ENCODE results near the gene BOK.
"Not testable (repeated sequence)": the region's sequence is repeated elsewhere in the genome, so short reads cannot be mapped to it uniquely, and the experiment has no call there.

Gene BOK

GRCh38 chr2:241566468-241566867 lies 7.9 kb downstream of the BOK start:
- no peak for DNase-seq
- no peaks in the 10 kb centered on the region for H4K20me1 ChIP-seq (ENCODE audit: insufficient read depth, low read length)
- H3K9me3 ChIP-seq (ENCODE audit: insufficient read depth, low read length, severe bottlenecking): no peaks in the 10 kb centered on the region
- no peak overlapping the region for H3K9ac ChIP-seq (ENCODE audit: low read depth, low read length)
- H3K36me3 ChIP-seq (ENCODE audit: insufficient read depth, low read length): no peaks in the 10 kb centered on the region
- H3K27ac ChIP-seq (ENCODE audit: low read length): no peak overlapping the region
- no peak overlapping the region for H3K4me3 ChIP-seq (ENCODE audit: low read depth in 1 of 2, low read length in 2 of 2)
- H3K27me3 ChIP-seq (ENCODE audit: insufficient read depth, low read length, poor library complexity): no peaks in the 10 kb centered on the region
- no peak overlapping the region for H2AFZ ChIP-seq (ENCODE audit: low read depth, low read length)
- ATAC-seq (ENCODE audit: insufficient read depth, low read depth): no peak
- no peaks in the 10 kb centered on the region for H3K79me2 ChIP-seq (ENCODE audit: insufficient read depth, low read length)
- no peaks in the 10 kb centered on the region for H3K4me1 ChIP-seq (ENCODE audit: insufficient read depth, low read length)
- H3K4me2 ChIP-seq (ENCODE audit: insufficient read depth, low read length): no peak overlapping the region
- TF ChIP-seq EZH2 (IDR thresholded peaks at IDR 0.05; ENCODE audit: borderline replicate concordance, low read depth, low read length, severe bottlenecking): no peak
- TF ChIP-seq CTCF (IDR thresholded peaks at IDR 0.05; ENCODE audit: borderline replicate concordance, extremely low read depth, low read length, poor library complexity, severe bottlenecking): no peak

GRCh38 chr2:241567266-241567665 lies 8.7 kb downstream of the BOK start:
- not testable (repeated sequence) for H3K36me3 ChIP-seq (ENCODE audit: insufficient read depth, low read length); H3K4me2 ChIP-seq (ENCODE audit: insufficient read depth, low read length); H3K4me3 ChIP-seq (ENCODE audit: low read depth in 1 of 2, low read length in 2 of 2); ATAC-seq (ENCODE audit: insufficient read depth, low read depth); H3K27ac ChIP-seq (ENCODE audit: low read length); DNase-seq; H3K27me3 ChIP-seq (ENCODE audit: insufficient read depth, low read length, poor library complexity); H3K4me1 ChIP-seq (ENCODE audit: insufficient read depth, low read length); H3K9me3 ChIP-seq (ENCODE audit: insufficient read depth, low read length, severe bottlenecking); H3K79me2 ChIP-seq (ENCODE audit: insufficient read depth, low read length); H3K9ac ChIP-seq (ENCODE audit: low read depth, low read length); H4K20me1 ChIP-seq (ENCODE audit: insufficient read depth, low read length); H2AFZ ChIP-seq (ENCODE audit: low read depth, low read length)

- Histone ChIP-seq H3K9ac (ENCODE audit: low read depth, low read length) (no peak overlapping the region), H3K9me3 (ENCODE audit: insufficient read depth, low read length, severe bottlenecking) (no peaks in the 10 kb centered on the region), H2AFZ (ENCODE audit: low read depth, low read length) (no peak overlapping the region), H4K20me1 (ENCODE audit: insufficient read depth, low read length) (no peaks in the 10 kb centered on the region), H3K4me3 (ENCODE audit: low read depth in 1 of 2, low read length in 2 of 2) (no peak overlapping the region), H3K4me1 (ENCODE audit: insufficient read depth, low read length) (no peaks in the 10 kb centered on the region), H3K27ac (ENCODE audit: low read length) (no peak overlapping the region), H3K79me2 (ENCODE audit: insufficient read depth, low read length) (no peaks in the 10 kb centered on the region), H3K36me3 (ENCODE audit: insufficient read depth, low read length) (no peaks in the 10 kb centered on the region), H3K4me2 (ENCODE audit: insufficient read depth, low read length) (no peak overlapping the region), H3K27me3 (ENCODE audit: insufficient read depth, low read length, poor library complexity) (no peaks in the 10 kb centered on the region)
- TF ChIP-seq EZH2 (IDR thresholded peaks at IDR 0.05; ENCODE audit: borderline replicate concordance, low read depth, low read length, severe bottlenecking): no peak
- TF ChIP-seq CTCF (IDR thresholded peaks at IDR 0.05; ENCODE audit: borderline replicate concordance, extremely low read depth, low read length, poor library complexity, severe bottlenecking): no peak
- no peak for ATAC-seq (ENCODE audit: insufficient read depth, low read depth)
- DNase-seq: no peak
Measured at GRCh38 chr2:241567776-241568175, 9.2 kb downstream of the BOK start.

- no peaks in the 10 kb centered on the region for H4K20me1 ChIP-seq (ENCODE audit: insufficient read depth, low read length)
- ATAC-seq (ENCODE audit: insufficient read depth, low read depth): no peak
- no peaks in the 10 kb centered on the region for H3K79me2 ChIP-seq (ENCODE audit: insufficient read depth, low read length)
- H3K4me1 ChIP-seq (ENCODE audit: insufficient read depth, low read length): no peaks in the 10 kb centered on the region
- no peak overlapping the region for H3K9ac ChIP-seq (ENCODE audit: low read depth, low read length)
- no peak for DNase-seq
- no peaks in the 10 kb centered on the region for H3K9me3 ChIP-seq (ENCODE audit: insufficient read depth, low read length, severe bottlenecking)
- H3K36me3 ChIP-seq (ENCODE audit: insufficient read depth, low read length): no peaks in the 10 kb centered on the region
- H3K27ac ChIP-seq (ENCODE audit: low read length): no peak overlapping the region
- H3K4me2 ChIP-seq (ENCODE audit: insufficient read depth, low read length): no peak overlapping the region
- no peak overlapping the region for H2AFZ ChIP-seq (ENCODE audit: low read depth, low read length)
- H3K4me3 ChIP-seq (ENCODE audit: low read depth in 1 of 2, low read length in 2 of 2): no peak overlapping the region
- no peak for TF ChIP-seq CTCF (IDR thresholded peaks at IDR 0.05; ENCODE audit: borderline replicate concordance, extremely low read depth, low read length, poor library complexity, severe bottlenecking)
- TF ChIP-seq EZH2 (IDR thresholded peaks at IDR 0.05; ENCODE audit: borderline replicate concordance, low read depth, low read length, severe bottlenecking): no peak
- H3K27me3 ChIP-seq (ENCODE audit: insufficient read depth, low read length, poor library complexity): no peaks in the 10 kb centered on the region
Measured at GRCh38 chr2:241568726-241569125, 10.2 kb downstream of the BOK start.
